ENCODE data around the gene AP2B1. TPM values are rescaled to one million over a fixed set of nuclear protein-coding genes. Genes with fewer than 3 reads are reported as not detected.

The AP2B1 gene
- total RNA-seq, 2 experiments from 2014 or later: 28.9 to 76.0 TPM

DNA sequence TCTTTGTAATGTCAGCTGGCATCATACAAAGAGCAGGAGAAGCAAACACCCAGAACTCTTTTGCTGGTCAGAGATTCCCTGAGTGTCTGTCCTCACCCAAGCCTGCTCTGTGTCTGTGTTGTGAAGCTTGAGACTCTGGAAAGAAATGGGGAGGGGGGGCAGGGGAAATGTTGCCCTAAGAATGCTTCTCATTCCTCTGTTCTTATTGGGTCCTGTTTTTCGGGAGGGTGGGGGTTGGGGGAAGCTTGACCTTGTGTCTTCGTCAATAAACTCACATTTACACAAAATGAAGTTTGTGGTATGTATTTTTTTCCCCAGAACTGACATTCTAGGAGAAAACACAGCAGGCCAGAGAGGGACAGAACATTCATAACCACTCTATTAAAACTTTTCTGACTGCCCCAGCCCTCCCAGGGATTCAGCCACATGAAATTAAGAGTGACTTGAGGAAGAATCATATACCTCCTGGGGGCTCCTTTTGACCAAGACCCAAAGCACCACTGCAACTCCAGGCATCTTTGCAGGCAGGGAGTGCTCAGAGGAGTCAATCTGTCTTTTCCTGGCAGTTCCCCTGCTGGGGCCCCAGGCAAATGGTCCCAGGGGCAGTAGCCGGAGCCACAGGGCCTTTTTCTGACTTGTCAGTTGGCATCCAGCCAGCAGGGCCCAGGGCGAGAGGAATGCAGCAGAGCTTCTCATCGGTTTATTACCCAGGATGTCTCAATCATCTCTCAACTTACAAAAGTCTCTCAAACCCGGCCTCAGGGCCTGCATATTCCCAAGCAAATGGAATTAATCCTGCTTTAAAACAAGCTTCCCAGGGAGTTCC lies 139.2 kb downstream of the AP2B1 start:
- ChIA-PET POLR2A (interaction anchor here (0.6 to 1.5 kb wide), 2 partner anchors 14 to 19 kb away, joined by 3 to 6 read pairs; no protein-coding TSS in a partner anchor), CTCF (ENCODE audit: unreplicated experiment) (no interaction called here)
- TF ChIP-seq, protein P1, sequence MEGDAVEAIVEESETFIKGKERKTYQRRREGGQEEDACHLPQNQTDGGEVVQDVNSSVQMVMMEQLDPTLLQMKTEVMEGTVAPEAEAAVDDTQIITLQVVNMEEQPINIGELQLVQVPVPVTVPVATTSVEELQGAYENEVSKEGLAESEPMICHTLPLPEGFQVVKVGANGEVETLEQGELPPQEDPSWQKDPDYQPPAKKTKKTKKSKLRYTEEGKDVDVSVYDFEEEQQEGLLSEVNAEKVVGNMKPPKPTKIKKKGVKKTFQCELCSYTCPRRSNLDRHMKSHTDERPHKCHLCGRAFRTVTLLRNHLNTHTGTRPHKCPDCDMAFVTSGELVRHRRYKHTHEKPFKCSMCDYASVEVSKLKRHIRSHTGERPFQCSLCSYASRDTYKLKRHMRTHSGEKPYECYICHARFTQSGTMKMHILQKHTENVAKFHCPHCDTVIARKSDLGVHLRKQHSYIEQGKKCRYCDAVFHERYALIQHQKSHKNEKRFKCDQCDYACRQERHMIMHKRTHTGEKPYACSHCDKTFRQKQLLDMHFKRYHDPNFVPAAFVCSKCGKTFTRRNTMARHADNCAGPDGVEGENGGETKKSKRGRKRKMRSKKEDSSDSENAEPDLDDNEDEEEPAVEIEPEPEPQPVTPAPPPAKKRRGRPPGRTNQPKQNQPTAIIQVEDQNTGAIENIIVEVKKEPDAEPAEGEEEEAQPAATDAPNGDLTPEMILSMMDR (conservative IDR thresholded peaks at IDR 0.05; ENCODE audit: low read length): no peak
- TF ChIP-seq EZH2phosphoT487 (IDR thresholded peaks at IDR 0.05; ENCODE audit: borderline replicate concordance, low read depth, low read length): no peak
- H4K20me1 ChIP-seq (ENCODE audit: insufficient read depth, low read length): no peaks in the 10 kb centered on the region
- H2AFZ ChIP-seq (ENCODE audit: low read length): no peak overlapping the region
- peaks cover 35% of the 10 kb centered on the region for H3K36me3 ChIP-seq (ENCODE audit: insufficient read depth, low read length)
- BruUV-seq (replicated peaks): no TSS peak
- intact Hi-C loops (cut with micrococcal nuclease; ENCODE audit: unreplicated experiment): no loop called here
- peak overlapping the region; percentile 55 for H3K4me2 ChIP-seq (ENCODE audit: low read length)
- no peak overlapping the region for H3K4me3 ChIP-seq (ENCODE audit: low read depth, low read length, poor library complexity, severe bottlenecking)
- peak; percentile 34 for DNase-seq (ENCODE audit: low spot score)
- peak overlapping the region; percentile 32 for H3K27ac ChIP-seq (ENCODE audit: low read depth, low read length, poor library complexity, severe bottlenecking)
- H3K9me2 ChIP-seq (ENCODE audit: insufficient read depth, low read length): no peaks in the 10 kb centered on the region
- no peaks in the 10 kb centered on the region for H3K79me2 ChIP-seq (ENCODE audit: insufficient read depth, low read depth, low read length)
- peaks cover 24% of the 10 kb centered on the region for H3K4me1 ChIP-seq (ENCODE audit: insufficient read depth, low read length, poor library complexity, severe bottlenecking)
- H3K9me3 ChIP-seq (ENCODE audit: low read length): no peaks in the 10 kb centered on the region

DNA sequence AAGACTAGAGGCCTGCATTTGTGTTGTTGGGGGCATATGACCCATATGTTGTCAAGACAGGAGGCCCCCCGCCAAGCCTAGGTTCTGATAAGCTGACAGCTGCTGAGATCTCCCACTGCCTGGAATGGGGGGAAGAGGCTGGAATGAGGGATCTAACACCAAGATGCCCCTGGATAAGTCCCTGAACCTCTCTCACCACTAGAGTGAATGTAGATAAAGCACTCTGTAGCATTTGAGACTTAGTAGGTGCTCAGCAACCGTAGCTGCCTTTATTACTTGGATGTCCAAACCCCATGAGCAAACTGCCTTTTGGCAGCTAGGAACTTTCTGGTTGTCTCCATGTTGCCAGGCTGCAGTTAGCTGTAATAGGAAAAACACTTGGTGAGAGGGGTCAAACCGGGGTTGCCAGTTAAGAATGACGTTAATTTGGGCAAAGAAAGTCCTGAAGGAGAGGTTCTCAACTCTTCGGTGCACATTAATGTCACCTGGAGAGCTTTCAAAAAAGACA lies 139.9 kb downstream of the AP2B1 start:
- H2AFZ ChIP-seq (ENCODE audit: low read length): no peak overlapping the region
- ChIA-PET CTCF (ENCODE audit: unreplicated experiment) (no interaction called here), POLR2A (interaction anchor here (1.5 kb wide), 1 partner anchor 13 kb away, joined by 3 read pairs; no protein-coding TSS in a partner anchor)
- DNase-seq (ENCODE audit: low spot score): no peak
- H3K9me2 ChIP-seq (ENCODE audit: insufficient read depth, low read length): no peaks in the 10 kb centered on the region
- peak overlapping the region; percentile 32 for H3K27ac ChIP-seq (ENCODE audit: low read depth, low read length, poor library complexity, severe bottlenecking)
- H3K4me2 ChIP-seq (ENCODE audit: low read length): peak overlapping the region; percentile 55
- no peaks in the 10 kb centered on the region for H3K9me3 ChIP-seq (ENCODE audit: low read length)
- H4K20me1 ChIP-seq (ENCODE audit: insufficient read depth, low read length): no peaks in the 10 kb centered on the region
- peaks cover 35% of the 10 kb centered on the region; the same call in 1 of the 2 replicates for H3K36me3 ChIP-seq (ENCODE audit: insufficient read depth, low read length)
- H3K4me3 ChIP-seq (ENCODE audit: low read depth, low read length, poor library complexity, severe bottlenecking): no peak overlapping the region
- TF ChIP-seq EZH2phosphoT487 (IDR thresholded peaks at IDR 0.05; ENCODE audit: borderline replicate concordance, low read depth, low read length): no peak
- TF ChIP-seq, protein P1 (conservative IDR thresholded peaks at IDR 0.05; ENCODE audit: low read length): no peak
- no peaks in the 10 kb centered on the region for H3K79me2 ChIP-seq (ENCODE audit: insufficient read depth, low read depth, low read length)
- H3K4me1 ChIP-seq (ENCODE audit: insufficient read depth, low read length, poor library complexity, severe bottlenecking): peaks cover 24% of the 10 kb centered on the region
- intact Hi-C loops (cut with micrococcal nuclease; ENCODE audit: unreplicated experiment): no loop called here
- BruUV-seq (replicated peaks): no TSS peak

DNA sequence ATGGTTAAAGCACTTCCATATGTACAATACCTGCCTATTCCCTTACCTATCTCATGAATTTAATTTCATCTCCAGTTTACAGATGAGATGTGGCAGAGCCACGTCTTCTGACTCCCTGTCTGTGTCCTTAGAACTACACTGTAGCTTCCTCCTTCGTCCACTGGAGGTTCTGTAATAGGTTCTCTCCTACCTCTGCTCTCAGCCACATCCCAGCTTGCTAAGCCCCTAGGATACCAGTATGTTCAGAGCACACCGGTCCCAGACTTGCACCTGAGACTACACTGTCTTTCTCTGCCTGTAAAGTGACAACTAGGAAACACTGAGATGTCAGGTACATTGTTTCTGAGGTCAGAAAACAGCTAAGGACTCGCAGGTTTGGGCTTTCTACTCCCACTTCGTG lies 140.5 kb downstream of the AP2B1 start:
- no peak overlapping the region for H3K4me3 ChIP-seq (ENCODE audit: low read depth, low read length, poor library complexity, severe bottlenecking)
- H3K27ac ChIP-seq (ENCODE audit: low read depth, low read length, poor library complexity, severe bottlenecking): peak overlapping the region; percentile 32
- intact Hi-C loops (cut with micrococcal nuclease; ENCODE audit: unreplicated experiment): no loop called here
- peaks cover 24% of the 10 kb centered on the region for H3K4me1 ChIP-seq (ENCODE audit: insufficient read depth, low read length, poor library complexity, severe bottlenecking)
- no peaks in the 10 kb centered on the region for H4K20me1 ChIP-seq (ENCODE audit: insufficient read depth, low read length)
- peak overlapping the region; percentile 55 for H3K4me2 ChIP-seq (ENCODE audit: low read length)
- TF ChIP-seq, protein P1 (conservative IDR thresholded peaks at IDR 0.05; ENCODE audit: low read length): no peak
- TF ChIP-seq EZH2phosphoT487 (IDR thresholded peaks at IDR 0.05; ENCODE audit: borderline replicate concordance, low read depth, low read length): no peak
- no peaks in the 10 kb centered on the region for H3K79me2 ChIP-seq (ENCODE audit: insufficient read depth, low read depth, low read length)
- no peaks in the 10 kb centered on the region for H3K9me3 ChIP-seq (ENCODE audit: low read length)
- no peak for DNase-seq (ENCODE audit: low spot score)
- H2AFZ ChIP-seq (ENCODE audit: low read length): no peak overlapping the region
- H3K36me3 ChIP-seq (ENCODE audit: insufficient read depth, low read length): peaks cover 35% of the 10 kb centered on the region; the same call in 1 of the 2 replicates
- ChIA-PET POLR2A (no interaction called here), CTCF (ENCODE audit: unreplicated experiment) (no interaction called here)
- no peaks in the 10 kb centered on the region for H3K9me2 ChIP-seq (ENCODE audit: insufficient read depth, low read length)
- BruUV-seq (replicated peaks): no TSS peak
